ENCODE results near the gene RFWD3. TPM values are rescaled to one million over a fixed set of nuclear protein-coding genes. Genes with fewer than 3 reads are reported as not detected.

The RFWD3 gene
- total RNA-seq, 1 experiment from 2014 or later = 17.4 TPM

GRCh38 chr16:74578433-74578832 lies 88.2 kb downstream of the RFWD3 start:
- no peak for DNase-seq
- Histone ChIP-seq H3K4me3 (no peak overlapping the region), H3K36me3 (no peaks in the 10 kb centered on the region), H3K27me3 (no peaks in the 10 kb centered on the region), H3K9me3 (no peaks in the 10 kb centered on the region)

DNA sequence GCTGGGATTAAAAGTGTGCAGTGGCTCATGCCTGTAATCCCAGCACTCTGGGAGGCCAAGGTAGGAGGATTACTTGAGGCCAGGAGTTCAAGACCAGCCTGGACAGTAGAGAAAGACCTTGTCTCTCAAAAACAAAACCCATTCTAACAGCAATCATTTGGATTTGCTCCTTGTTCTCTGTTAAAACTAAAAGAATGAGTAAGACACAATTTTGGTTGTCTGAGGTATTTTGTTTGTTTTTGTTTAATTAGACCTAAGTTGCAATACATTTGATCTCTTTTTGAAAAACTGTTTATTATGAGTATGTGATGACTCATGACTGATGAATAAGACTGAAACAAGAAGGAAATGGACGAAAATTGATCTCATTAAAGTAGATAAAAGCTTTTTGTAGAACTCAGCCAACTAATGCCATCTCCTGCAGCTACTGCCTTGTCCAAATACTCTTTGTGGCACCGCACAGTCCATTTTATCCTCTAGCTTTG lies 88.8 kb downstream of the RFWD3 start:
- no peak overlapping the region for H3K4me3 ChIP-seq
- H3K9me3 ChIP-seq = no peaks in the 10 kb centered on the region
- peak; percentile 35 for DNase-seq
- H3K27me3 ChIP-seq = no peaks in the 10 kb centered on the region
- H3K36me3 ChIP-seq = no peaks in the 10 kb centered on the region

- Histone ChIP-seq H3K9me3 (no peaks in the 10 kb centered on the region), H3K4me3 (no peak overlapping the region), H3K36me3 (no peaks in the 10 kb centered on the region), H3K27me3 (no peaks in the 10 kb centered on the region)
- DNase-seq = no peak
Observed at GRCh38 chr16:74575807-74576643, 90.7 kb downstream of the RFWD3 start.

- Histone ChIP-seq H3K27me3 (no peaks in the 10 kb centered on the region), H3K36me3 (no peaks in the 10 kb centered on the region), H3K4me3 (no peak overlapping the region), H3K9me3 (no peaks in the 10 kb centered on the region)
- no peak for DNase-seq
Observed at GRCh38 chr16:74575175-74575806, 91.4 kb downstream of the RFWD3 start.

- Histone ChIP-seq H3K9me3 (no peaks in the 10 kb centered on the region), H3K36me3 (no peaks in the 10 kb centered on the region), H3K27me3 (no peaks in the 10 kb centered on the region), H3K4me3 (no peak overlapping the region)
- DNase-seq = no peak
Observed at GRCh38 chr16:74574146-74574545, 92.5 kb downstream of the RFWD3 start.

DNA sequence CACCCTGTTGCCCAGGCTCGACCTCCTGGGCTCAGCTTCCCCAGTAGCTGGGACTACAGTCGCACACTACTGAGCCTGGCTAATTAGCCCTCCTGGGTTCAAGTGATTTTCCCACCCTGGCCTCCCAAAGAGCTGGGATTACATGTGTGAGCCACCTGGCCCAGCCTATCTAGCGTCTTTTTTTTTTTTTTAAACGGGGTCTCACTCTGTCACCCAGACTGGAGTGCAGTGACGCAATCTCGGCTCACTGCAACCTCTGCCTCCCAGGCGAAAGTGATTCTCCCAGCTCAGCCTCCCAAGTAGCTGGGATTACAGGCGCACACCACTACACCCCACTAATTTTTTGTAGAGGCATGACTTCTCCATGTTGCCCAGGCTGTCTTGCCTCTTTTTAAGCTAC lies 93.1 kb downstream of the RFWD3 start:
- no peak for DNase-seq
- Histone ChIP-seq H3K27me3 (no peaks in the 10 kb centered on the region), H3K4me3 (no peak overlapping the region), H3K9me3 (no peaks in the 10 kb centered on the region), H3K36me3 (no peaks in the 10 kb centered on the region)

Other genes starting within 250 kb of the RFWD3 start
- gene CLEC18B, start 245.4 kb downstream of the RFWD3 start, total RNA-seq (2014; rRNA removed; shearing (Covaris generic); ENCODE audit: low replicate concordance) = not detected in 2 replicates
- gene GLG1, start 59.8 kb downstream of the RFWD3 start, total RNA-seq (2014; rRNA removed; shearing (Covaris generic); ENCODE audit: low replicate concordance) = 29.4 and 50.4 TPM in 2 replicates
- gene MLKL, start 34.0 kb upstream of the RFWD3 start, total RNA-seq (2014; rRNA removed; shearing (Covaris generic); ENCODE audit: low replicate concordance) = 2.8 and 8.3 TPM in 2 replicates
- not detected in 2 replicates for gene FA2H, start 107.9 kb upstream of the RFWD3 start, total RNA-seq (2014; rRNA removed; shearing (Covaris generic); ENCODE audit: low replicate concordance)

All from MG63 (cell line).